GM21381 (cell line): ENCODE measurements around the gene ABHD2.
"Not testable (repeated sequence)": the region's sequence is repeated elsewhere in the genome, so short reads cannot be mapped to it uniquely, and the experiment has no call there.

Source experiments
- ATAC-seq: cut with Tn5 transposase; IDR thresholded peaks from one replicate; pipeline ENCODE4 v1.9.1; 2021; ENCODE audit warnings: mild to moderate bottlenecking, moderate library complexity; ENCODE audit not compliant: unreplicated experiment

Gene ABHD2

DNA sequence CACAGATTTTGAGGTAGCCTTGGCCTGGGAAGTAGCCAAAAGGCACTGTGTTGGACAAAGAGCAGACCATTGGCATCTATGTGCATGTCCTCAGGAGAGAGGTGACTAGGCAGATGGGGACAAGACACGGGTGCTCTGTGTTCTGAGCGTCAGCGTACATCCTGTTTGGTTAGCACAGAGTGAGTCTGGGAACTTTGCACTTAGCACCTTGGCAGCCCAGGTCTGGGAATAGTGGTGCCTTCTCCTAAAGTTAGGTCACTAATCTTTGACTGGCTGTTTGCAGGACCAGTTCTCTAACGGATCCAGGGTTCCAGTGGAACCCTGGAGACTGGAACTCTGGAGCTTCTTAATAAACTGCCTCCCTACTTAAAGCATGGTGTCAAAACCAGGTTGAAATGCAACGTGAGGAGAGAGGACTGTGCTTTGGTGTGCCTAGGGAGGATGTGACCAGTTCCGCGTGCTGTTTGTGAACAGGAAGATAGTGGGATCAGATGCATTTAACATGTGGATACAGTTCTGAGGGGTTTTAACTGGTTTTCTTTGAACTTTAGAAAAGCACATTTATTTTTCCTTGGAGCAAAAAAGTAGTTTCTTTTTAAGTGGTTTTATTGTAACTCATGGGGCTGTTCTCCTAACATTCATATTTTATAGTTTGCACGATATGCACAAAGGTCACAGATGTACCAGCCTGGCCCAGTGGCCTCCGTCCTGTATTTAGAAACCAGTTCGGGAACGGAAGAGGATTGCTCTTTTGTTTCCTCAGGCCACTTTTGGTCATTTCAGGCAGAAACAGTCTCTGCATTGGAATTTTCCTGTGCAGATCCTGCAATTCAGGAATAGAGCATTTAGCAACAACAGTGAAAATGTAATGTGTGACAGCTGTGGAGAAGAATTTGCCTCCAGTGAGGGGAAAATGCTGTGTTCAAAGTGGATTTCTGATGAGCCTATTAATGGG lies 48.8 kb downstream of the ABHD2 start:
- ATAC-seq: no peak

DNA sequence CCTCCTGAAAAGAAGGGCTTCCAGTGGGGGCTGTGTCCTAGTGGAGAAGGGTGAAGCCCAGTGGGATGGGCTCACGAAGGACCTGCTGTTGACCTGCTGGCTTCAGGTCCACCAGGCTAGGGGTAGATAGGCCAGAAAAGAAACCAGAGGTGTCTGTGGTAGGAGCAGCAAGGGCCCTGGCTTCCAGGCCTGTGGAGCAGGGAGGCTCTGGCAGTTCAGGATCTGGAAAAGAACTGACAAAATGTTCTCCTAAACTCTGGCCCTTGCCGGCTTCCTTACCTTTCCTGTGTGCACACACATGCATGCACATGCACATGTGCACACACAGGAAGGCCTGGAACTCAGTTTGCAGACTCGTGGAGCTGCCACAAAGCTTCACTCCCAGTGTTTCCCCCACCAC lies 49.7 kb downstream of the ABHD2 start:
- no peak for ATAC-seq

DNA sequence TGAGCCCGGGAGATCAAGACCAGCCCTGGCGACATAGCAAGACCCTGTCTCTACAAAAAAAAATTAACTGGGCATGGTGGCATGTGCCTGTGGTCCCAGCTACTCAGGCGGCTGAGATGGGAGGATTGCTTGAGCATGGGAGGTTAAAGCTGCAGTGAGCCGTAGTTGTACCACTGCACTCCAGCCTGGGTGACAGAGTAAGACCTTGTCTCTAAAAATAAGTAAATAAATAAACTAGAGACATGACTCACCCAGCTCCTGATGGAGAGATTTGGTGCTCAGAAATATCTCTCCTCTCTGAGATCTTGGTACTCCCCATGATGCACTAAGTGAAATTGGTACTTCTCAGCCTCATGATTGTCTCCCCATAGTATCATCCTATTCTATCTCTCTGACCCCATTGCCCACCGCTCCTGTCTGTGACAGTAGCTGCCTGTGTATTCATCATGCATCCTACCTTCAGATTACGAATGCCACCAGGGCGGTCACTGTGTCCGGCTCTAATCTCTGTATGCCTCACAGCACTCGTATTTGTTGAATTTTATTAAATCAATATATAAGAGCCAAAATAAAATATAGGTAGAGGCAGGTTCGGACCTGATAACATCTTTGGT lies 50.9 kb downstream of the ABHD2 start:
- ATAC-seq: no peak

DNA sequence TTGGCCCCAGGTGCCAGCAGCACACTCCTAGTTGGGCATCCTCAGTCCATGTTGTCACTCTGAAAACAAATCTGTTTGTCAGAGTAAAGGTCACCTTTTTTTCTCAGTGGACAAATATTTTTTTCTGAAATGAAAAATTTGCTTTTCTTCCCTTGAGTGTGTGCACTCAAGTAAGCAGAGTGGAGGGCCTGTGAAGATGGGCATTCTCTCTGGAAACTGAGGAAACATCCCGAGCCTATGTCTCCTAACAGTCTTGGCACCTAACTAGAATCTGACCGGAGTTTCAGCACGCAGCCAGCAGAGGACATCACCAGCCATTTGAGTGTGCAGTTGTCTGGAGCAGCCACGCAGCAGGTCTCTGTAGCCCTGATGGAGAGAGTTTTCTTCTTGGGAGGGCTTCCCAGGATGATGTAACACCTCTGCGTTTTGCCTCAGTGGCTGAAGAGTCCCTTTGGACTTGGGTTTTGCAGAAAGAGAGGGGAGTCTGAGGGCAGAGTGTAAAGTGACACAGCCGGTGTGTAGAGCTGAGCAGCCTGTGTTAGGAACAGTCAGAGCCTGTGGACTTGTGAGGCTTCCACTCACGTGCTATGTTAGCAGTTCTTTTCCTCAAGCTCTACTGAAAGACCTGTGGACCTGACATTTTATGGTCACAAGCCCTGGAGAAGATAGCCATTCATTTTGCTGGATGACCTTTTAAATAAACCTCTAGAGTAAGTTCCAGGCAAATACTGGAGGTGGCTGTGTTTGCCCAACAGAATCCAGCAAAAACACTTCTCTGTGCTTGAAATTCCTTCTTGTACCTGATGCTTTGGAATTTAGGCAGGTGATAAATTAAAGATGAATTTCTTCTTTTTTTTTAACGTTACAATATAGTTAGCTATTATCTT lies 51.6 kb downstream of the ABHD2 start:
- ATAC-seq: no peak

DNA sequence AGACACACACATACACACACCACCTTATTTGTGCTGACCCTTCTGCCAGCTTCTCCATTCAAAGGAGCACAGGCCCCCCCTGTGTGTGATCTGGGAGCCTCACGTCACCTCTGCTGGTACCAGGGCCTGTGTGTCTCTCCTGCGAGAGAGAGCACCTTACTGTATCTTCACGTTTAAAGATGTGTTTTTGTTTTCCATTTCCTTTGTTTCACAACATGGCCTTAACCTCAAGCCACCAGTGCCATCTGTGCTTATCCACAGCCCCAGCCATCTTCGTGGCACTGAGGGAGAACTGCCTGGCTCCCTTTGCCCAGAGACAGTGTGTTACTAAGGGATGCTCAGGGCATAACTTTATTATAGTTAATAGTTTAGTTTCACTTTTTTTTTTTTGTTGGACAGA lies 52.3 kb downstream of the ABHD2 start:
- ATAC-seq: no peak

DNA sequence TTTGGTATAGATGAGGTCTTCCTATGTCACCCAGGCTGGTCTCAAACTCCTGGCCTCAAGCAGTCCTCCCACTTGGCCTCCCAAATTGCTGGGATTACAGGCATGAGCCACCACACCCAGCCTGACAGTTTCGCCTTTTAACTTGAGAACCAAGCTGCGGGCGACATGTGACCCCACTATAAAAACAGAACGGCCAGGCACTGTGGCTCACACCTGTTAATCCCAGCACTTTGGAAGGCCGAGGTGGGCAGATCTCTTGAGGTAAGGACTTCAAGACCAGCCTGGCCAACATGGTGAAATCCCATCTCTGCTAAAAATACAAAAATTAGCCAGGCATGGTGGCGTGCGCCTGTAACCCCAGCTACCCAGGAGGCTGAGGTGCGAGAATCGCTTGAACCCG lies 52.9 kb downstream of the ABHD2 start:
- not testable (repeated sequence) for ATAC-seq

GRCh38 chr15:89141885-89142284 lies 53.6 kb downstream of the ABHD2 start:
- no peak for ATAC-seq

DNA sequence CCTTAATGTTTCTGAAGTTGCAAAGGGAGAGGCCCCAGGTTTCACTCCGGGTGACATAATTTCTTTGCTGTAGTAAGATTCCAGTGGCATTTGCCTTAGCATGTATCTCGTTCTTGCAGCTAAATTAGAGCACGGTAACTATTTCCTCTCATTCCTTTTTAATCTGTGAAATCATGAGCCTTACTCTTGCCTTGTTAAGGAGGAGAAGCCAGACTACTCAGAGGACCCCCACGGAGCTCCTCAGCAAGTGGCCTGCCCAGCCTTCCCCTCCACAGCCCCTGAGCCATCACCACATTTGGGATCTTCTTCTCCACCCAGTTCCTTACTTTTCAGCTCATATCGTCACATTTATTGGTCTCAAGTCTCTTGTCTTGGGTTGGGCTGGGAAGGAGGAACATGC lies 54.2 kb downstream of the ABHD2 start:
- no peak for ATAC-seq

- ATAC-seq: no peak
Measured at GRCh38 chr15:89143503-89144162, 55.4 kb downstream of the ABHD2 start.

- ATAC-seq: no peak
Measured at GRCh38 chr15:89144491-89144890, 56.2 kb downstream of the ABHD2 start.

DNA sequence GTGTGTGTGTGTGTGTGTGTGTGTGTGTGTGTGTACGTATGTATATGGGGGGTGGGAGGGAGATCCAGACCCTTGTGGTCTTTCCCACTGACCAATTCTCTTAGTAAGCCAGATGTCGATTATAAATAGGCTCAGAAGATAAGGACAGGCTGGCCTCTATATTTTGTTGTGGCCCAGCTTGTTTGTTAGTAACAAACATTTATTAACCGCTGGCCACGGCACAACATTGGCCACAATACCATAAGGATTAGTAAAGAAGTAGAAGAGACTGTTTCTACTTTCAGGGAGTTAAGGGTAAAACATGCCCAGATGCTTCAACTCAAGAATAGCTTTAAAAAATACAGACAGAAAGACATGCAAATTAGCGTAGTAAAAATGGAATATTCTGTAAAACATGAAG lies 58.1 kb downstream of the ABHD2 start:
- no peak for ATAC-seq

DNA sequence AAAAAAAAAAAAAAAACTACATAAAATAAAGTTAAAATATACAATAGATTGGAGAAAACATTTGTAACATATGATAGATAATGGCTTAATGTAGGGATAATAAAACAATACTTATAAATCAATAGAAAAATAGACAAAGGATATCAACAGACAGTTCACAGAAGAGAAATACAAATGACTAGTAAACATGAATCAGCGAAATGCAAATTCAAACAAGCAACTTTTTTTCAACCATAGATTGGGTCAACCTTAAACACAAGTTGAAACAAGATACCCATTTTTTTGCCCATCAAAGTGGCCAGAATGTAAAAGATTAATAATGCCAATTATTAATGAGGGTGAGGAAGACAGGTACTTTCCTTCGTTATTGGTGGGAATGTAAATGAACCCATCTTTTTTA lies 59.9 kb downstream of the ABHD2 start:
- ATAC-seq: no peak

DNA sequence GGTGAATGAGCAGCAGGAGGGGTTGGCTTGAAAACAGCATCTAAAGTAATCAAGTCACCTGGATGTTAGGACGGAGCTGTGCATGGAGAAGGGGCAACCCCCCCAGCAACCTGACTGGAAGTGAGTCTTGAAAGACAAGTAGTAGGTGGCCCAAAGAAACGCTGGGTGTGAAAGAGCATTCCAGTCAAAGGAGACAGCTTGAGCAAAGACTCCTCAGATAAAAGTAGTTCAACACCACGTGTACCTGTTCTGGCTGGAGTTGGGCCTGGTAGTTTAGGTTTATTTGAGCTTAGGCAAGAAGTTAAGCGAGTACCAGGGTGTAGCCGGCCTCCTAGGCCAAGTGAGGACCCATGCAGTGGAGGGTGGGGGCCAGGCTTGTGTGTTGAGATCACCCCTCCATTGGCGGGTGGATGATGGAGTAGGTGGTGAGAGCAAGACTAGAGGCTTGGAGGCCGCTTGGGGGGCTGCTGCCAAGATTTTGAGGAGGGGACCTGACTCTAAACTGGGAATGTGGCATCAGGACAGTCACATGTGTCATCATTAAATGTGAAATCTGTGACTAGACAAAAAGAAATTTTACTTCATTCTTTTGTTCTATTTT lies 61.3 kb downstream of the ABHD2 start:
- no peak for ATAC-seq

- no peak for ATAC-seq
Measured at GRCh38 chr15:89150287-89150686, 62.0 kb downstream of the ABHD2 start.

DNA sequence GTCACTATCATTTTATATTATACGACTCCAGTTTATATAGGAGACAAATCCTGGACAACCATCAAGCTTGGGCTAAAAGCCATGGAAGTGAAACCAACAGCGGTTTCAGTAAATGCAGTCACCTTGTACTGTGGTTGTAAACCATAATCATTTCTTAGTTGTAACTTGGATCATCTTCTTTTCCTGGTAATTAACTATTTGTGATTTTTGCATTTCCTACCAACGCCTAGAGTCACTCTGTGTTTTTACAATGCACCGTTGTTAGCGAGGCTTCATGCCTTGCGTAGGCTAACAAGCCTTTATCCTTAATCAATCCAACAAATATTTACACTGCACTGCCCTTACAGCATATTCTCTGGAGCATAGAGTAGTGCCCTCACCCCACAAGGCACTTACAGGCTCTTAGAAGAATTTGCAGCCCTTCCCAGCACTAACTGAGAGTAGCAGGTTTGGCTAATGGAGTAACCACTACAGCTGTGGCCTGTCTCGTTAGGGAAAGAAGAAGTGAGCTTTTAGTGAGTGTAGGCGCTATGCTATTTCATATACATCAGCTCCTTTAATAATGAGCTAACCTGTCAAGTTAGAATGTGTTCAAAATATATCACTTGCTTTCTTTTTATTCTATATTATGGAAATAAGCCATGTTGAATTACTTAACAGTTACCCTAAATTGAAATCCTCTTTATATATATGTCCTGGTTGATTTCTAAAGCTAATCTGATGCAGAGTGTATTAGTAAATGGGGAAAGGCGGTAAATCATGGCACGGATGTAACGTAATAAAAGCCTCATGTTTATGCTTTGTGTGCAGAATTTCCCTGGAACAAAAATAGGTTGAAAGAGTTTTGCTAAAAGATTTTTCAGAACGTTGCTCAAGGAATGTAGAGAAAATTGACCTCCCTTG lies 62.8 kb downstream of the ABHD2 start:
- ATAC-seq: no peak

GRCh38 chr15:89155122-89155521 lies 66.9 kb downstream of the ABHD2 start:
- no peak for ATAC-seq

DNA sequence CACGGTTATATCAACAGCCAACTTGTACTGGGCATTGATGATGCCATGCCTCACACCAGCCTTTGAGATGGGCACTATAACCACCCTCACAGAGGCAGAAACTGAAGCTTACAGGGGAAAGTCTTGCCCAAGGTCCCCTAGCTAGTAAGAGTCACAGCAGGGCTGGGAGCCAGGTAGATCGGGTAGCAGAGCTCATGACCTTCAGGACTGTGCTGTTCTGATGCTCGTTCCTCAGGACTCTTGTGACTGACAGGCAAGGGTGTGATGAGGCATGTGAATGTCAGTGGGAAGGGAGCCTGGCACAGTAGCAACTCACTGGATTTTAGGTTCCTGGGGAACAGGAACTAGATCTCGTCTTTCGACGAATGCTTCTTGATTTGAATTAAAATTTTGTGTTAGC lies 67.4 kb downstream of the ABHD2 start:
- ATAC-seq: no peak

DNA sequence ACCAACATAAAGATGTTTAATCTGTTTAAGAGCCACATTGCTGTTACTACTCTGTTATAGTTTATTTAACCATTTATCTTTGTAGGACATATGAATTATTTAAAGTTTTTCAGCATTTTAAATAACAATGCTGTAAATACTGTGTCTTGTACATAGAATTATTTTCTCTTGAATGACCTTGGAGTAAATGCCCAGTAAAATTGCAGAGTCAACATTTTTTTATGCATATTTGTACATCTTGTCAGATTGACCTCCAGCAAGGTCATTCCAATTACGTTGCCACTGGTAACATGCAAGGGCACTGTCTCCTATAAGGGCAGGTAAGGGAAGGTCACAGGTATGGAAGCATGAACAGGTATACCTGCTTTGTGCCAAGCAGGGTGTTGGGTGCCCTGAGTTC lies 68.8 kb downstream of the ABHD2 start:
- no peak for ATAC-seq

GRCh38 chr15:89157918-89158564 lies 69.8 kb downstream of the ABHD2 start:
- no peak for ATAC-seq
